Activated CD8-positive, alpha-beta T cell treated with anti-CD3 and anti-CD28 coated beads for 36 hours (primary cell): Measurements from ENCODE around the gene TMEM47. TPM values are rescaled to one million over a fixed set of nuclear protein-coding genes. Genes with fewer than 3 reads are reported as not detected.

Source experiments
- ATAC-seq: fragments of 200-7000 bp; cut with Tn5 transposase; one replicate; pipeline ENCODE4 v1.10.0; 2021; ENCODE audit warnings: mild to moderate bottlenecking, moderate library complexity
- CTCF ChIA-PET: fragments of 350-600 bp; sonication (Branson Sonifier 250); formaldehyde crosslinking; loops from one replicate; lab custom pipeline; 2021; ENCODE audit warnings: antibody characterized with exemption; lab: Charles Lee
- POLR2A ChIA-PET: fragments of 350-600 bp; sonication (Branson Sonifier 250); formaldehyde crosslinking; loops from one replicate; lab custom pipeline; 2021; ENCODE audit warnings: antibody characterized with exemption; lab: Charles Lee
- DNase-seq: peaks from one replicate; pipeline ENCODE4 v3.0.0-alpha.2; 2020
- H3K27ac Mint-ChIP-seq: one replicate; pipeline ENCODE4 v1.8.0; 2021; ENCODE audit warnings: mild to moderate bottlenecking, mixed read lengths
- H3K27me3 Mint-ChIP-seq: one replicate; pipeline ENCODE4 v1.8.0; 2021; ENCODE audit warnings: mixed read lengths
- H3K36me3 Mint-ChIP-seq: one replicate; pipeline ENCODE4 v1.8.0; 2021; ENCODE audit warnings: low read depth, mixed read lengths
- H3K4me1 Mint-ChIP-seq: one replicate; pipeline ENCODE4 v1.8.0; 2021; ENCODE audit warnings: low read depth, mixed read lengths
- H3K4me3 Mint-ChIP-seq: one replicate; pipeline ENCODE4 v1.8.0; 2021; ENCODE audit warnings: mild to moderate bottlenecking, moderate library complexity, mixed read lengths
- H3K9me3 Mint-ChIP-seq: one replicate; pipeline ENCODE4 v1.8.0; 2021; ENCODE audit warnings: mixed read lengths
- intact Hi-C: fragments of 100-400 bp; cut with micrococcal nuclease; formaldehyde crosslinking; loops from one replicate; pipeline ENCODE4 v1.10.0; 2022
- total RNA-seq, 2 experiments: library from RNA; stranded (reverse); gene quantifications; one replicate each; pipeline ENCODE4 v1.2.3, GENCODE V29; 2021
- TF ChIP-seq, protein P1 (sequence below): fragments of 200-600 bp; IDR thresholded peaks from one replicate; pipeline ENCODE4 v1.8.0; 2022; ENCODE audit warnings: antibody characterized with exemption, mild to moderate bottlenecking

The TMEM47 gene
- total RNA-seq, 2 experiments from 2014 or later, result not detected

DNA sequence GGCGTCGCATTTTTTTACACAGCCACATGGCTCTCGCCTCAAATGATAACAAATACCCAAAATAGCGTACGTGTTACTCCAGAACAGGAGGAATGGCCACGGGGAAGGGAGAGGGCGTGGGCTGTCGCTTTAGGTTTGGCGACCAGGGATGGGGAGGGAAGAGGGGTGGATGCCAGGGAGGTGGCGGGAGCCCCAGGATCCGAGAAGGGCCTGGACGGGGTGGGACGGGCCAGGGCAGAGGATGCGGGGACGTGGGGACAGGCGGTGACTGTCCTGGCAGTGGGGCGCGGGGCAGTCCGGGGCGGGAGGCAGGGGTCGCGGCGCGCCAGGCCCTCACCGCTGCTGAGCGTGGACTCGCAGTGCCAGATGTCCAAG lies 631 bp downstream of the TMEM47 start:
- Mint-ChIP-seq H3K4me1 (no peaks in the 10 kb centered on the region), H3K9me3 (no peaks in the 10 kb centered on the region), H3K27me3 (peaks cover 16% of the 10 kb centered on the region), H3K36me3 (peaks cover 4% of the 10 kb centered on the region), H3K4me3 (no peak overlapping the region), H3K27ac (no peak overlapping the region)
- intact Hi-C loops, result no loop called here
- DNase-seq (no peak), ATAC-seq (no peak)
- POLR2A ChIA-PET, result no interaction called here
- TF ChIP-seq, protein P1, sequence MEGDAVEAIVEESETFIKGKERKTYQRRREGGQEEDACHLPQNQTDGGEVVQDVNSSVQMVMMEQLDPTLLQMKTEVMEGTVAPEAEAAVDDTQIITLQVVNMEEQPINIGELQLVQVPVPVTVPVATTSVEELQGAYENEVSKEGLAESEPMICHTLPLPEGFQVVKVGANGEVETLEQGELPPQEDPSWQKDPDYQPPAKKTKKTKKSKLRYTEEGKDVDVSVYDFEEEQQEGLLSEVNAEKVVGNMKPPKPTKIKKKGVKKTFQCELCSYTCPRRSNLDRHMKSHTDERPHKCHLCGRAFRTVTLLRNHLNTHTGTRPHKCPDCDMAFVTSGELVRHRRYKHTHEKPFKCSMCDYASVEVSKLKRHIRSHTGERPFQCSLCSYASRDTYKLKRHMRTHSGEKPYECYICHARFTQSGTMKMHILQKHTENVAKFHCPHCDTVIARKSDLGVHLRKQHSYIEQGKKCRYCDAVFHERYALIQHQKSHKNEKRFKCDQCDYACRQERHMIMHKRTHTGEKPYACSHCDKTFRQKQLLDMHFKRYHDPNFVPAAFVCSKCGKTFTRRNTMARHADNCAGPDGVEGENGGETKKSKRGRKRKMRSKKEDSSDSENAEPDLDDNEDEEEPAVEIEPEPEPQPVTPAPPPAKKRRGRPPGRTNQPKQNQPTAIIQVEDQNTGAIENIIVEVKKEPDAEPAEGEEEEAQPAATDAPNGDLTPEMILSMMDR, result no peak
- CTCF ChIA-PET, result no interaction called here

DNA sequence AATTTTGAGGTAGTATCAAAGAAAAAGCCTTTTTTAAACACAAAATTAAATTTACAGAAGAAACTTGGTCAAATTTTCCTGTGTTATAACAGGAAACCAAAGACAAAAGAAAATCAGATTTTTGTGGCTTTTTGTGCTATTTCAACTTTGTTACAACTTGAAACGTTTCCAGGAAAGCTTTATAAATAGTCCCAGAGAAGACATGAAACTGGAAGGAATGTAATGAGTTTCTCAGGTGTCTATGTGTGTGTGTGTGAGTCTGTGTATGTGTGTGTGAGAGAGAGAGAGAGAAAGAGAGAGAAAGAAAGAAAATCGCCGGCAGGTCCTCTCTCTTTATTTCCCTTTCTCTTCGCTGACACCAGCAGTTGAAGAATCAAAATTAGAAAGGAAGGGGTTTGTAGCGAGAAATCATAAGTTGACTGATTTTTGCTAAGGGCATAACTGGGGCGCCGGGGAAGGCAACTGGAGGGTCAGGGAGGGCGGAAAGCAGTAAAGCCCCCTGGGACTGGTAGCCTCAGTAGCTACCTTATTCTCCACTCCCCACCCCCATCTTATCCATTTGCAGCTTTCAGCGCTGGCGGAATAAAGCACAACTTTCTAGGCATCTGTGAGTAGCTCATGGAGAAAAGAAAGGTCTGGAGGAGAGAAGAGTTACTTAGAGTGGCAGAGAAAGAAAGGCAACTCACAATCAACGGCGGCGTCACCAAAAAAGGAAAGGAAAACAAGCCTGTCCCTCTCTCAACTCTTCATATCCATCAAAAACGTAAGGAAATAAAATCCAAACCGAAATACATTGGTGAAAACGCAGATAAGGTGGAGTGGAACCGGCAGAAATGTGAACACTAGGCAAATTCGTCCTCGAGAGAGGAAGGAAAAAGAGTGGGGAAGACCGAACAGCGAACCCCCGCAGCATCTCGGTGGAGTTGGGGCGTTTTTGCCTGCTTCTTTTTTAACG lies 1.3 kb downstream of the TMEM47 start:
- H3K9me3 Mint-ChIP-seq, result no peaks in the 10 kb centered on the region

DNA sequence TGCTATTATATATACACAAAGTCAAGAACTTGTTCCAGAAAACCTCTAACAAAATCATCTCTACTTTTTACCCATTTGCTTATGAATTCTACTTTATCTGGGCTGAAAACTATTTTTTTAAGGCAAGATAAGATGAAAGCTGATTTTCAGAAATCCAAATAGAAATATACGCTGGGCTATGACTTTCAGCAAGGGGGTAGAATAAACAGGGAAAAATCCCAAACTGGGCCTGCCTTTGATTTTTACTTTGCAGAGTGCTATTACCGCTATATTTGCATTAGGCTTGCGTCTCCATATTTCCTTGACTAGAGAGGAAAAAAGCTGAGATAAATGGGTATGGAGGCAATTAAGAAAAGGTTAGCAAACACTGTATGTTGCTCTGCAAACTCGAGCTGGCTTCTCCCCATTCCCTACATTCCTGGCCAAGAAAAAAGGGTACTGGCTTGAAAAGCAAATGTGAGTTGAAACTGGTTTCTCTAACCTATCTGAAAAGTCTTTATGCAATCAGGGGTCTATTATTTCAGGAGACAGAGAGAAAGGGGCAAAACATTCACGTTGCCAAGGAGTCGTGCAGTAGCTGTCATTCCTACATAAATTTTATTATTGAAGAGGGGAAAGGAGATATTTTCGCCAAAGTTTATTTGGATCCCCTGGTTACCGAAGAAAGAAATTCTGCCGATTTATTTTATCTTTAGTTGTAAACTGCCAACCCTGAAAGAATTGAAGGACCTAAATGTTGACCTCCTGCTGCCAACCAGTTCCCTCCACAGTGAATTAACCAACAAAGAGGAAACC lies 2.2 kb downstream of the TMEM47 start:
- POLR2A ChIA-PET, result no interaction called here
- peaks cover 4% of the 10 kb centered on the region for H3K36me3 Mint-ChIP-seq

More for the DNA sequence above, 1.3 kb downstream of the TMEM47 start:
- H3K4me3 Mint-ChIP-seq, result no peak overlapping the region
- H3K4me1 Mint-ChIP-seq, result no peaks in the 10 kb centered on the region
- peaks cover 16% of the 10 kb centered on the region for H3K27me3 Mint-ChIP-seq
- no peak for ATAC-seq
- intact Hi-C loops, result no loop called here
- POLR2A ChIA-PET, result no interaction called here
- TF ChIP-seq, protein P1, result no peak
- no peak for DNase-seq
- H3K27ac Mint-ChIP-seq, result no peak overlapping the region
- peaks cover 4% of the 10 kb centered on the region for H3K36me3 Mint-ChIP-seq
- CTCF ChIA-PET, result no interaction called here

DNA sequence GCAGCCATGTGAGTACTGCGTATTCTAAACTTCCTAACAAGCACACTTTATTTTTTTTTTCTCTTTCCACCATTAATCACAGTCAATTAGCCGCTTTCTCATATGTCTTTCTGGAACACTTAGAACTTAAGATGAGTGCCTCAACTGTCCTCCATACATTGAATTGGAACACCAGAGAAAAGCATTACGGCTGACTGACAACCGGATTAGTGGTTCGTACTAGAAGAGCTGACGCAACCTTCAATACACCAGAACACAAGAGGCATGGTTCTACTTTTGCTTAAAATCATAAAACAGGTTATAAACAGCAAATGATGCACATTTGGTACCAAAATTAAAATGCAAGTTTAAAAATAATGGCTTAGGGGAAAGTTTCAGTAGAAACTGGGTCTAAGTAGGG lies 3.3 kb downstream of the TMEM47 start:
- H3K4me3 Mint-ChIP-seq, result no peak overlapping the region
- CTCF ChIA-PET, result no interaction called here
- H3K27me3 Mint-ChIP-seq, result peaks cover 13% of the 10 kb centered on the region
- POLR2A ChIA-PET, result no interaction called here
- H3K27ac Mint-ChIP-seq, result no peak overlapping the region
- H3K9me3 Mint-ChIP-seq, result no peaks in the 10 kb centered on the region
- ATAC-seq, result no peak
- peaks cover 4% of the 10 kb centered on the region for H3K36me3 Mint-ChIP-seq
- intact Hi-C loops, result no loop called here
- no peaks in the 10 kb centered on the region for H3K4me1 Mint-ChIP-seq
- TF ChIP-seq, protein P1, result no peak
- no peak for DNase-seq

More for the DNA sequence above, 2.2 kb downstream of the TMEM47 start:
- DNase-seq (no peak), ATAC-seq (no peak)
- TF ChIP-seq, protein P1, result no peak
- CTCF ChIA-PET, result no interaction called here
- intact Hi-C loops, result no loop called here
- Mint-ChIP-seq H3K9me3 (no peaks in the 10 kb centered on the region), H3K27ac (no peak overlapping the region), H3K4me1 (no peaks in the 10 kb centered on the region), H3K27me3 (peaks cover 16% of the 10 kb centered on the region), H3K4me3 (no peak overlapping the region)

DNA sequence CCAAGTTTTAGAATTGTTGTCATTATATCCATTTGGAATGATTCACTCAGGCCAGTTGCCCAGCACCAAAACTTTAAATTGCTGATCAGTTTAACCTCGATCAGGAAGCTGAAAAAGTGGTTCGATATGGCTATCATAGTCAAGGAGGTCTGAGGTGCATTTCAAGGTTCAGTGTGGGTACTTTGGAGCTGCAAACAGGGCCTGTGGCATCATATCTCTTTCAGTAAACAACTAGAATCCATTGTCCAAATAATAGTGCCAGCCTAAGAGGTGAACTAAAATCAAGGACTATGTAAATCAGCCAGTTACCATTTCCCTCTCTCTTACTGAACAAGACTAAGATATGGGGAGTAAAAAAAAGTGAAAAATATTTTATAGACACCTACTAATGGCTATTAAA lies 14.2 kb downstream of the TMEM47 start:
- TF ChIP-seq, protein P1, result no peak
- Mint-ChIP-seq H3K27me3 (no peaks in the 10 kb centered on the region), H3K36me3 (no peaks in the 10 kb centered on the region), H3K4me3 (no peak overlapping the region), H3K9me3 (no peaks in the 10 kb centered on the region), H3K27ac (no peak overlapping the region), H3K4me1 (no peaks in the 10 kb centered on the region)
- POLR2A ChIA-PET, result no interaction called here
- ATAC-seq (no peak), DNase-seq (no peak)
- CTCF ChIA-PET, result no interaction called here
- intact Hi-C loops, result no loop called here
